GM21825 (cell line): ENCODE data around the gene PMM2.
"Not testable (repeated sequence)": the region's sequence is repeated elsewhere in the genome, so short reads cannot be mapped to it uniquely, and the experiment has no call there.

Source experiments
- ATAC-seq: cut with Tn5 transposase; IDR thresholded peaks from one replicate; pipeline ENCODE4 v1.9.1; 2021; ENCODE audit warnings: mild to moderate bottlenecking, moderate library complexity; ENCODE audit not compliant: unreplicated experiment

Gene PMM2

GRCh38 chr16:8781797-8782196 is 15.8 kb upstream of the PMM2 start:
- no peak for ATAC-seq

GRCh38 chr16:8782673-8783072 is 15.0 kb upstream of the PMM2 start:
- ATAC-seq, result no peak

GRCh38 chr16:8785408-8785807 is 12.2 kb upstream of the PMM2 start:
- no peak for ATAC-seq

GRCh38 chr16:8786316-8786715 is 11.3 kb upstream of the PMM2 start:
- ATAC-seq, result not testable (repeated sequence)

- no peak for ATAC-seq
Measured at GRCh38 chr16:8788578-8789172, 9.0 kb upstream of the PMM2 start.

GRCh38 chr16:8795091-8795490 is 2.5 kb upstream of the PMM2 start:
- ATAC-seq, result no peak

- ATAC-seq, result no peak
Measured at GRCh38 chr16:8795818-8796217, 1.8 kb upstream of the PMM2 start.

- no peak for ATAC-seq
Measured at GRCh38 chr16:8796469-8797363, 923 bp upstream of the PMM2 start.

- no peak for ATAC-seq
Measured at GRCh38 chr16:8798174-8798527, 512 bp downstream of the PMM2 start.

- ATAC-seq, result no peak
Measured at GRCh38 chr16:8798535-8799157, 1.0 kb downstream of the PMM2 start.

- no peak for ATAC-seq
Measured at GRCh38 chr16:8801701-8802100, 4.1 kb downstream of the PMM2 start.

GRCh38 chr16:8803733-8804132 is 6.1 kb downstream of the PMM2 start:
- ATAC-seq, result not testable (repeated sequence)

GRCh38 chr16:8804313-8804712 is 6.7 kb downstream of the PMM2 start:
- no peak for ATAC-seq

GRCh38 chr16:8806272-8806983 is 8.8 kb downstream of the PMM2 start:
- ATAC-seq, result no peak

- no peak for ATAC-seq
Measured at GRCh38 chr16:8807189-8807588, 9.6 kb downstream of the PMM2 start.

- no peak for ATAC-seq
Measured at GRCh38 chr16:8808009-8808408, 10.4 kb downstream of the PMM2 start.

- ATAC-seq, result no peak
Measured at GRCh38 chr16:8808613-8809353, 11.1 kb downstream of the PMM2 start.

- no peak for ATAC-seq
Measured at GRCh38 chr16:8812162-8812843, 14.7 kb downstream of the PMM2 start.

- no peak for ATAC-seq
Measured at GRCh38 chr16:8814095-8814806, 16.6 kb downstream of the PMM2 start.
